Activated naive CD8-positive, alpha-beta T cell (primary cell): ENCODE measurements around the gene RHBDF1.
A peak's percentile ranks its signal among the peaks of the same experiment; 100 is the strongest.

Source experiments
- H3K27ac Mint-ChIP-seq: one replicate; pipeline ENCODE4 v1.8.0; 2021; ENCODE audit warnings: mixed read lengths
- H3K27me3 Mint-ChIP-seq: one replicate; pipeline ENCODE4 v1.8.0; 2021; ENCODE audit warnings: mixed read lengths
- H3K36me3 Mint-ChIP-seq: one replicate; pipeline ENCODE4 v1.8.0; 2021; ENCODE audit warnings: mixed read lengths
- H3K4me1 Mint-ChIP-seq: one replicate; pipeline ENCODE4 v1.8.0; 2021; ENCODE audit warnings: low read depth, mixed read lengths
- H3K4me3 Mint-ChIP-seq: one replicate; pipeline ENCODE4 v1.8.0; 2021; ENCODE audit warnings: mild to moderate bottlenecking, mixed read lengths
- H3K9me3 Mint-ChIP-seq: one replicate; pipeline ENCODE4 v1.8.0; 2021; ENCODE audit warnings: low read depth, mixed read lengths

The RHBDF1 gene

DNA sequence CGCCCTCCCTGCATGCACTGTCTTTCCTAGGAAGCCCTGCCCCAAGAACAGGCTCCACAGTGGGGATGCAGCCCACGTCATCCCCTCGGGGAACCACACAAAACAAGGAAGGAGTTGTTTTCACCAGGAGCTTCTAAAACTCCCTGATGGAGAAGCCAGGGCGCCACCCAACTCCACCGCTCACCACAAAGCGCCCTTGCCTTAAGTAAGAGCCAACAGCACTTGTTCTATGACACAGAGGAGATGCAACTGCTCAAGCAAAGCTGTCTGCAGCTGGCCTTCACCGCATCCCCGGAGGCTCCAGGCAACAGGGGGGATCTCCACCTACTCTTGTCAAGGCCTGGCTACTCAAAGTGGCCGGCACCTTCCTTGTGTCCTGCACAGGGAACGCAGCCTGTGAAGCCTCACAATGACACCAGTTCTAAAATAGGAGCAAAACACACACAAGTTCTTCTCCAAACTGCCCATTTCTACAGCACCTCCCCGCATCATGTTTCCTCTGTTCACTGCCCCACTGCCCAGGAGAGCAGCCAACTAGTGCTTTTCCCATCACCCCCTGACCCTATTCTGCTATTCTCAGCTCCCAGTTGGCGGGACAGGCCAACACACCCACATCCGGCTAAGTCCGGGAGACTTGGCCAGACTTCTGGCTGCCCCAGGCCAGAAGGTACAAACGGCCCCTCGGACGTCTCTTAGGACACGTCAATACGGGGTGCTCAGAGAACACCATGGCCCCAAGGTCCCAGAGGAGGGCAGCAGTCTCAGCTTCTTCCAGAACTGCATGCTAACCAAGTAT is 29.8 kb upstream of the RHBDF1 start:
- no peak overlapping the region for H3K4me3 Mint-ChIP-seq
- no peaks in the 10 kb centered on the region for H3K36me3 Mint-ChIP-seq
- H3K27me3 Mint-ChIP-seq = no peaks in the 10 kb centered on the region
- peaks cover 3% of the 10 kb centered on the region for H3K4me1 Mint-ChIP-seq
- H3K27ac Mint-ChIP-seq = no peak overlapping the region
- H3K9me3 Mint-ChIP-seq = no peaks in the 10 kb centered on the region

DNA sequence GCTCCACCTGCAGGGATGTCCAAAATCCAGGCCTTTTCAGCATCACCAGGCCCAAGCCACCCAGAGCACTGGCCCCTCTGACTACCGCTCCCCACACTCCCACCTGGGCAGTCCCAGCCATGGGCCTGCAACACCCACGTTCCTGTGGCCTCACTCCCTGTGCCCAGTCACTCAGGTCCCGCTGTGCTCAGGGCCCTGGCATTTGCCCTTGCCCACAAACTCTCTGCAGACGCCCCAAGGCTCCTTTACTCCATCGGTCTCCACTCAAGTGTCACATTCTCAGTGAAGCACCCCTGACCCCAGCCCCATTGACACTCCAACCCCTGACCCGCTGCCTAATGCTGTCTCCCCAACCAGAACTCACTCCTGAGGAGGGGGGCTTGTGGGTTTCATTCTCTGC is 29.2 kb upstream of the RHBDF1 start:
- Mint-ChIP-seq H3K4me1 (peaks cover 2% of the 10 kb centered on the region), H3K36me3 (no peaks in the 10 kb centered on the region), H3K4me3 (no peak overlapping the region)

DNA sequence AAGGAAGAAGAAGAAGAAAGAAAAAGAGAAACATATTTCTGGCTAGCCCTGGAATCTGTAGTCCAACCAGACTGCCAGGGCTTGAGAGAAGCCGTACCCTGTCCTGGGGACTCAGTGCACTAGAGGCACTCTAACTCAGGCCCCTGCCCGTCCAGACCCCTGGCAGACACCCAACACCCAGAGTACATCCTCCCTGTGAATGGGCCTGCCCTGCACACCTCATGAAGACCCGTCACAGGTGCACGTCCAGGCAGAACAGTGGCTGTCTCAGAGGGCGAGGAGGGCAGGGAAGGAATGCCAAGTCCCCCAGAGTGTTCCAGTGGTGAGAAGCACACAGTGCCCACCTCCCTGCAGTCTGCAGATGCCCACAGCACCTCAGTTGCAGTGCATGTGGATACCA is 28.6 kb upstream of the RHBDF1 start:
- Mint-ChIP-seq H3K27ac (no peak overlapping the region), H3K36me3 (no peaks in the 10 kb centered on the region), H3K9me3 (no peaks in the 10 kb centered on the region), H3K4me1 (peaks cover 2% of the 10 kb centered on the region), H3K4me3 (no peak overlapping the region), H3K27me3 (no peaks in the 10 kb centered on the region)

More for the DNA sequence above, 29.2 kb upstream of the RHBDF1 start:
- no peaks in the 10 kb centered on the region for H3K27me3 Mint-ChIP-seq
- H3K27ac Mint-ChIP-seq = no peak overlapping the region
- no peaks in the 10 kb centered on the region for H3K9me3 Mint-ChIP-seq

DNA sequence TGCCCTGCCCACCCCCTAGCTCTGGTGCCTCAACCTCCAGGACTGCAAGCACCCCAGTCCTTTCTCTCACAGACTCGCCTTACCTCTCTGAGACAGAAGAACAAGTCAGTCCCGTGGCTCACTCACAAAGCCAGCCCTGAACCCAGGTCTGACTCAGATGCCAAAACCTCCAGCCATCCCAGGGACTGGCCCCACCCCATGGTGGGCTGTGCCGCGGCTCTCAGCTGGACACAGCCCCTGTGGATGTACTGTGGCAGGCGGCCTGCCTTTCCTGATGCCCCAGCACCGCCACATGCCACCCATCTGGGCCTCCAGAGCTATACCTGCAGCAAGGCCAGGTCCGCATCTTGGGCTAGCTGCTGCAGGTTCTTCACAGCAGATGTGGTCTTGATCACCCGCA is 25.4 kb upstream of the RHBDF1 start:
- Mint-ChIP-seq H3K27ac (no peak overlapping the region), H3K9me3 (no peaks in the 10 kb centered on the region), H3K27me3 (no peaks in the 10 kb centered on the region), H3K4me1 (peaks cover 2% of the 10 kb centered on the region), H3K4me3 (no peak overlapping the region), H3K36me3 (no peaks in the 10 kb centered on the region)

DNA sequence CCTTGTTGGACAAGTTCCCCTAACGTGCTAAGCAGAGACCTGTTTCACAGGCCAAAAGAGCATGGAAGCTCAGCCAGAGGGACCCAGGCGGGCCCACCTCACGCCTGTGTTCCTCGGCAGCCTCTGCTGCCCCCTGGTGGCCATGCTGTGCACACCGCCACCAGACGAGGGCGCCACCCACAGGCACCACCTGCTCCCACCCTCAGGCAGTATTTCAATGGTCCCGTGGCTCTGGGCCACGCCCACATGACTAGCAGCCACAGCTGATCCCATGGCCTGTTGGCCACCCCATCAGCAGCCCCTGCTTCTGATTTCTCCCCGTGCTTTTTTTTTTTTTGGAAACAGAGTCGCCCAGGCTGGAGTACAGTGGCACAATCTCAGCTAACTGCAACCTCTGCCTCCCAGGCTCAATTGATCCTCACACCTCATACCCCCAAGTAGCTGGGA is 24.5 kb upstream of the RHBDF1 start:
- no peaks in the 10 kb centered on the region for H3K36me3 Mint-ChIP-seq
- H3K9me3 Mint-ChIP-seq = no peaks in the 10 kb centered on the region
- no peak overlapping the region for H3K4me3 Mint-ChIP-seq
- peaks cover 2% of the 10 kb centered on the region for H3K4me1 Mint-ChIP-seq
- no peaks in the 10 kb centered on the region for H3K27me3 Mint-ChIP-seq
- no peak overlapping the region for H3K27ac Mint-ChIP-seq

DNA sequence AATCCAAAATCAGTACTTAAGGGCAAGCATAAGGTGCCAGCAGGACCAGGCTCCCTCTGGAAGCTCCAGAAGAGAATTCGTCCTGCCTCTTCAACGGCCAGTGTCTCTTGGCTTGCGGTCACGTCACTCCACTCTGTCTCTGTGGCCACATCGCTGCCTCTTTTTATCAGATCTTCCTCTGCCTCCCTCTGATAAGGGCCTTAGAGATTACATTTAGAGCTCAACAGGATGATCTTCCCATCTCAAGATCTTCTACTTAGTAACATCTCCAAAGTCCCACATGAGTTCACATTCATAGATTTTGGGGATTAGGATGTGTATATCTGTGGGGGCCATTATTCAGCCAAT is 22.5 kb upstream of the RHBDF1 start:
- peaks cover 2% of the 10 kb centered on the region for H3K4me1 Mint-ChIP-seq
- H3K9me3 Mint-ChIP-seq = no peaks in the 10 kb centered on the region
- no peaks in the 10 kb centered on the region for H3K36me3 Mint-ChIP-seq
- H3K4me3 Mint-ChIP-seq = no peak overlapping the region
- H3K27ac Mint-ChIP-seq = no peak overlapping the region
- no peaks in the 10 kb centered on the region for H3K27me3 Mint-ChIP-seq

DNA sequence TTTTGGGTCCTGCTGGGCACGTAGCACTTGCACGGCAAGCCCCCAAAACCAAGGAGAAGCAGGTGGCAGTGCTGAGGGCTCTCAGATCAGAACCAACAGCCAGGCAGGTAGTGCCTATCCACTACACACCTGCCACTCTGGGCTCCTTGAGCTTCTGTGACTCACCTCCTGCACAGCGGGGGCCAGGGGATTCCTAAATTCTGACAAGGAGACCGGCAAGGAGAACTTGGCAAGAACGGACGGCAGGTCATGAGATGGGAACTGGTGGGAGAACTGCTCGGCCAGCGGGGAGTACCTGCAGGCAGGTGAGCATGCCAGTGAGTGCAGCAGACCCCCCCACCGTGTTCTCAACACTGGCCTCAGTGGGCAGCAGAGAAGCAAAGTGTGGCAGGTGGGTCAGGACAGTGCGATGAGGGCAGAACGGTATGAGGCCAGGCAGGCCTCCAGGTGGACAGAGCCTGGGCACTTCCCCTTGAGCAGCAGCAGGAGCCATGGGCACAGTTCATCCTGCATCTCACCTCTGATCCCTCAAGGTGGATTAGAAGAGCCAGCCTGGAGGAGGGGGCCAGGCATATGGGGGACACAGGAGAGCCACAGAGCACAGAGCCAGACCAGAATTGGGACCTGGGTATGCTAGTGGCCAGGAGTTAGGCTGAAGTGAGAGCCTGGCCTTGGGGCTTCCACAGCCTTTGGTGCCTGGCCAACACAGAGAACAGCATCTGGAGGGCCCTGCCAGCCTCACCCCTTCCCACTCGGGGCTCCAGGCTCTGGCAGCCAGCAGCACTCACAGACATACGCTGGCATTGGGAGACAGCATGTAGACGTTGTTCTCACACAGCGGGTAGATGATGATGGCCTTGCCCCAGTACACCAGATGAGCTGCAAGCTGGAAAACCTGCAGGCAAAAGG is 20.3 kb upstream of the RHBDF1 start:
- Mint-ChIP-seq H3K36me3 (no peaks in the 10 kb centered on the region), H3K4me3 (no peak overlapping the region), H3K4me1 (peaks cover 2% of the 10 kb centered on the region), H3K27ac (no peak overlapping the region), H3K9me3 (no peaks in the 10 kb centered on the region), H3K27me3 (no peaks in the 10 kb centered on the region)

DNA sequence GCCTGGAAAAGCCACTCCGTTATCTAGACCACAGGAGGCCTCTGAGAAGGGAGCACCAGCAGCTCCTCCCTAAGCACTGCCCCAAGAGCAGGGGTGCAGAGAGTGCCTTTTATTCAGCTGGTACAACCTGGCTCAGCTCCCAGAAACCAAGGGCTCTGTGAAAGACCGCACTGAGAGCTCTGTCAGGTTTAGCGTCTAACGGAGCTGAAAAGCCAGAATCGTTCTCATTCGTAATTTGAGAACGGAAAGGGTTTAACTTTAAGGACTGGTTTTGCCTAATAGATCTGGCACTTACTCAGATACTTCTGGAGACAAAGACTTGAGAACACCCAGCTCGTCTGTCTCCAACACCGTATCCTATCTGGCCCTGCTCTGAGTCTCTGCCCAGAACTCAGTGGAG is 19.1 kb upstream of the RHBDF1 start:
- no peaks in the 10 kb centered on the region for H3K27me3 Mint-ChIP-seq
- H3K4me3 Mint-ChIP-seq = no peak overlapping the region
- H3K36me3 Mint-ChIP-seq = no peaks in the 10 kb centered on the region
- H3K4me1 Mint-ChIP-seq = no peaks in the 10 kb centered on the region
- H3K9me3 Mint-ChIP-seq = no peaks in the 10 kb centered on the region
- H3K27ac Mint-ChIP-seq = no peak overlapping the region

DNA sequence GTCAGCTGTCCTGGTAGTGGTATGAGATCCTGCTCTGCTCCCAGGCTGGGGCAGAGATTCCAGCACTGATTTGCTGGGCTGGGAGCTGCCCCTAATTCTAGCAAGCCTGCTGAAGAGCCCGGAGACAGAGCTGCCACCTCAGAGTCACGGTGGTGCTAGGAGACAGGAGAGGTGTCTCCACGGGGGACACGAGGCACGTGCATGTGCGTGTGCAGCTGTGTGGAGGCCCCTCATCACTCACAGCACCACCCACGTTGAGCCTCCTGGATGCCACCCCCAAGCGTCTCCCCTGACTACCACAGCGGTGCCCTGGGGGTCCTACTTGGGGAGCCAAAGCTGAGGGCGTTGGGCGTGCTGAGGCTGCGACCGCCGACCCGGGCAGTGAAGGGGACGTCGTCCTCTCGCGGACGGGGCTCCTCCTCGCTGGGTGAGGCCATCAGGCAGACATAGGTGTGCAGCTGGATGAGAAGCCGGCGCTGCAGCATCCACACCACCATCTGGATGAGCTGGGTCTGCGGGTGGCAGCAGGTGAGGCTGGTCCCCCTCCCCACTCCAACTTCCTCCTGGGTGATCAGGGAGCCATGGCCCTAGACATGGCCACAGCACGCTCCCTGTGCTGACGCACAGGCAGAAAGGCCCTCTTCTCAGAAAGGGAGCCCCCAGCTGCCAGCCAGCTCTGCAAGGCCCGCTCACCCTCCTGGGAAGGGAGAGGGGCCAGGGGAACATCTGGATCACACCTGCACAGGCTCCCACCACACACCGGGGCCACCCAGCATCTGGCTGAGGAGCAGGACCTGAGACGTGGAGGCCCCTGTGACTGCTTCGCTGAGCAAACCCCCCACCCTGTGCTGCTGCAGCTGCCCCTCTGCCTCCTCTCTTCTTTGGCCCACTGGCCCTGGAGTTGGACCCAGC is 17.2 kb upstream of the RHBDF1 start:
- H3K9me3 Mint-ChIP-seq = no peaks in the 10 kb centered on the region
- no peaks in the 10 kb centered on the region for H3K27me3 Mint-ChIP-seq
- H3K4me3 Mint-ChIP-seq = no peak overlapping the region
- no peaks in the 10 kb centered on the region for H3K36me3 Mint-ChIP-seq
- H3K27ac Mint-ChIP-seq = no peak overlapping the region
- peaks cover 10% of the 10 kb centered on the region for H3K4me1 Mint-ChIP-seq

DNA sequence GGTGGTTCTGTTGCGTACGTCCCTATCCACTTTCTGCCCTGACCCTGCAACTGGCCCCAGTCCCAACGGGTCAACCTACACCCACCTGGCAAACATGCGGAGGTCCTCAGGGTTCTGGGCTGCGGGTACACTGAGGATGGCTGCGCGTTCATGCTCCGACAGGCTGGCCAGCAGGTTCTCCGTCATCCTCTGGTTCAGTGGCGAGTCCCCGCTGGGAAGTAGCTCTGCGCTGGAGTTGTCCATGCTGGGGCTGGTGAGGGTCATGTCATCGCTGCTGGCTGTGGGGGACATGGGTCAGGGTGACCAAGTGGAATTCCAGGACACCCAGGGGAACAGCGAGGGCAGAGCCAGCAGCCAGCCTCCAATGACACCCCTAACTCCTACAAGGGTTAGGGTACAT is 16.2 kb upstream of the RHBDF1 start:
- Mint-ChIP-seq H3K27ac (no peak overlapping the region), H3K36me3 (peaks cover 2% of the 10 kb centered on the region), H3K4me3 (no peak overlapping the region), H3K27me3 (no peaks in the 10 kb centered on the region), H3K4me1 (peaks cover 20% of the 10 kb centered on the region), H3K9me3 (no peaks in the 10 kb centered on the region)

DNA sequence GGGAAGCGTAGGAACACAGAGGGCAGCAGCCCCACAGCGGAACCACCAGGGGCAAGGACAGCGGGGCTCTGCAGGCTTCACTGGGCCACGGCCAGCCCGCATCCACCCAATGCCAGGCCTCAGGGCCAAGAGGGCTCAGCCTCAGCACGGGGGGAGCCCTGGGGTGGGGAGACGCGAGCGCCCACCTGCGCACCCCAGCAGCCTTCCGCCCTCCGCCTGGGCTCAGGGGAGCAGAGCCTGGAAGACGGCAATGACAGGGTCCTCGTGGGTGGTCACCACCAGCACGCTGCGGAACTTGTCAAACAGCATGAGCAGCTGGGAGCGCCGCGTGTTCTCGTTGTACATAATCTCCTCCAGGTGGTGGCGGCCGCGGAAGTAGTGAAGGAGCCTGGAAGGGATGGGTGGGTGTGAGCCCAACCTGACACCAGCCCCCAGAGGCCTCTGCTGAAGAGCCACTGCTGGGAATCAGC is 14.1 kb upstream of the RHBDF1 start:
- Mint-ChIP-seq H3K27ac (no peak overlapping the region), H3K4me1 (peaks cover 28% of the 10 kb centered on the region), H3K9me3 (no peaks in the 10 kb centered on the region)

DNA sequence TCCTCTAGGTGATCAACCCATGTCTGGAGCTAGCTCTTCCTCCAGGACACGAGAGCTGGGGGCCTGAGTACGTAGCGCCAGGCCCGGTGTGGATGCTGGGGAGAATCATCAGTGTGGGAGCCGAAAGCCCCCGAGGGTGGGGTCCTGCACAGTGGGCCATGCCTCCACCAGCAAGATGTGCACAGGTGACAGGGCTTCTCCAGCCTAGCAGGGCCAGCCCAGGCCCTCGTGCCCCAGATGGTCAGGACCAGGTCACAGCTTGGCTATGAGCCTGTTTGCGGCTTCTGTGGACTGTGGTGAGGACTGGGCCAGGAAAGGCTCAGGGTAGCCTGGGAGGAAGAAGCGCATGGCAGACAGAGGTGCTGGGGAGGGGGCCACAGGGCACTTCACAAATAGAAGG is 13.4 kb upstream of the RHBDF1 start:
- Mint-ChIP-seq H3K27ac (peak overlapping the region; percentile 54), H3K4me1 (peaks cover 28% of the 10 kb centered on the region), H3K9me3 (no peaks in the 10 kb centered on the region), H3K27me3 (no peaks in the 10 kb centered on the region), H3K36me3 (peaks cover 2% of the 10 kb centered on the region), H3K4me3 (no peak overlapping the region)

More for the DNA sequence above, 14.1 kb upstream of the RHBDF1 start:
- no peaks in the 10 kb centered on the region for H3K27me3 Mint-ChIP-seq
- peaks cover 2% of the 10 kb centered on the region for H3K36me3 Mint-ChIP-seq
- H3K4me3 Mint-ChIP-seq = no peak overlapping the region

DNA sequence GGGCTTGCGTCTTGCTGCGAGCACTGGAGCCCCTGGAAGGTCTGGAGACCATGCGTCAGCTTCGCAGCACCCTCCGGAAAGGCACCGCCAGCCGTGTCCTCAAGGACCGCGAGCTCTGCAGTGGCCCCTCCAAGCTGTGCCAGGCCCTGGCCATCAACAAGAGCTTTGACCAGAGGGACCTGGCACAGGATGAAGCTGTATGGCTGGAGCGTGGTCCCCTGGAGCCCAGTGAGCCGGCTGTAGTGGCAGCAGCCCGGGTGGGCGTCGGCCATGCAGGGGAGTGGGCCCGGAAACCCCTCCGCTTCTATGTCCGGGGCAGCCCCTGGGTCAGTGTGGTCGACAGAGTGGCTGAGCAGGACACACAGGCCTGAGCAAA is 13.0 kb upstream of the RHBDF1 start:
- Mint-ChIP-seq H3K36me3 (peaks cover 2% of the 10 kb centered on the region), H3K4me3 (no peak overlapping the region), H3K9me3 (no peaks in the 10 kb centered on the region), H3K27ac (peak overlapping the region; percentile 92), H3K4me1 (peaks cover 28% of the 10 kb centered on the region), H3K27me3 (no peaks in the 10 kb centered on the region)

DNA sequence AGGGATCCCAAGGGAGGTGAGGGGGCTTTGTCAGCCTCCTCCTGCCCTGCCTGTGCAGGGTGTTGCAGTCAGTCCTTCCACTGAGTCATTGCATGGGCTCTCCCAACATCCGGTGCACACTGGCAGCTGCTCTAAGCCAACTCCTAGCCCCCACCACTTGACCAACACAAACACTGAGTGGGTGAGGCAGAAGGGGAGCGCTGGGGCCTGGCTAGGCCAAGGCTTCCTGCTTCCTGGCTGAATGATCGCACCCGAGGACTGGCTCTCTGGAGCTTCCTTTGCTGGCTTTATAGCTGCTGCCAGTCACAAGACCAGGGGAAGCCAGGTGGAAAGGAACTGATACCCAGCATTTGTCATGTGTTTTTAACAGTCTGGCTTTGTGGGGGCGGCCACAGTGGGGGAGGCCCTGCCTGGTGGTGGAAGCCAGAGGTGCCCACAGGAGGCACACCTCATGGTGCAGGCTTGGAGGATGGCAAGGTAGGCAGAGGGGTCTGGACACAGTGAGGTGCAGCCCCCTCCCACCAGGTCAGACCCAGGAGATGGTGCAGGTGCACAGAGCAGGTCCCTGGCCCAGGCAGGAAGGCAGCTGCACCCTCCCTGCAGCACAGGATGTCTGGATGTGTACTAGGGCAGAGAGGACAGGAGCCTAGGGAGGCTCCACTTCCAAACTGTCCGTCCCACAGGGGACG is 12.4 kb upstream of the RHBDF1 start:
- no peaks in the 10 kb centered on the region for H3K27me3 Mint-ChIP-seq
- peak overlapping the region; percentile 63 for H3K4me3 Mint-ChIP-seq
- H3K4me1 Mint-ChIP-seq = peaks cover 28% of the 10 kb centered on the region
- peak overlapping the region; percentile 92 for H3K27ac Mint-ChIP-seq
- H3K36me3 Mint-ChIP-seq = peaks cover 2% of the 10 kb centered on the region
- H3K9me3 Mint-ChIP-seq = no peaks in the 10 kb centered on the region
